Activated CD8-positive, alpha-beta T cell treated with anti-CD3 and anti-CD28 coated beads for 36 hours (primary cell): ENCODE measurements around the gene MAGI2. TPM values are rescaled to one million over a fixed set of nuclear protein-coding genes. Genes with fewer than 3 reads are reported as not detected.

Experiments used
- ATAC-seq: fragments of 200-7000 bp; cut with Tn5 transposase; one replicate; pipeline ENCODE4 v1.10.0; 2021; ENCODE audit warnings: mild to moderate bottlenecking, moderate library complexity
- CTCF ChIA-PET: fragments of 350-600 bp; sonication (Branson Sonifier 250); formaldehyde crosslinking; loops from one replicate; lab custom pipeline; 2021; ENCODE audit warnings: antibody characterized with exemption; lab: Charles Lee
- POLR2A ChIA-PET: fragments of 350-600 bp; sonication (Branson Sonifier 250); formaldehyde crosslinking; loops from one replicate; lab custom pipeline; 2021; ENCODE audit warnings: antibody characterized with exemption; lab: Charles Lee
- DNase-seq: peaks from one replicate; pipeline ENCODE4 v3.0.0-alpha.2; 2020
- H3K27ac Mint-ChIP-seq: one replicate; pipeline ENCODE4 v1.8.0; 2021; ENCODE audit warnings: mild to moderate bottlenecking, mixed read lengths
- H3K27me3 Mint-ChIP-seq: one replicate; pipeline ENCODE4 v1.8.0; 2021; ENCODE audit warnings: mixed read lengths
- H3K36me3 Mint-ChIP-seq: one replicate; pipeline ENCODE4 v1.8.0; 2021; ENCODE audit warnings: low read depth, mixed read lengths
- H3K4me1 Mint-ChIP-seq: one replicate; pipeline ENCODE4 v1.8.0; 2021; ENCODE audit warnings: low read depth, mixed read lengths
- H3K4me3 Mint-ChIP-seq: one replicate; pipeline ENCODE4 v1.8.0; 2021; ENCODE audit warnings: mild to moderate bottlenecking, moderate library complexity, mixed read lengths
- H3K9me3 Mint-ChIP-seq: one replicate; pipeline ENCODE4 v1.8.0; 2021; ENCODE audit warnings: mixed read lengths
- intact Hi-C: fragments of 100-400 bp; cut with micrococcal nuclease; formaldehyde crosslinking; loops from one replicate; pipeline ENCODE4 v1.10.0; 2022
- total RNA-seq, 2 experiments: library from RNA; stranded (reverse); gene quantifications; one replicate each; pipeline ENCODE4 v1.2.3, GENCODE V29; 2021
- TF ChIP-seq, protein P1 (sequence below): fragments of 200-600 bp; IDR thresholded peaks from one replicate; pipeline ENCODE4 v1.8.0; 2022; ENCODE audit warnings: antibody characterized with exemption, mild to moderate bottlenecking

The MAGI2 gene
- total RNA-seq, 2 experiments from 2014 or later, result 0.04 to 0.09 TPM

DNA sequence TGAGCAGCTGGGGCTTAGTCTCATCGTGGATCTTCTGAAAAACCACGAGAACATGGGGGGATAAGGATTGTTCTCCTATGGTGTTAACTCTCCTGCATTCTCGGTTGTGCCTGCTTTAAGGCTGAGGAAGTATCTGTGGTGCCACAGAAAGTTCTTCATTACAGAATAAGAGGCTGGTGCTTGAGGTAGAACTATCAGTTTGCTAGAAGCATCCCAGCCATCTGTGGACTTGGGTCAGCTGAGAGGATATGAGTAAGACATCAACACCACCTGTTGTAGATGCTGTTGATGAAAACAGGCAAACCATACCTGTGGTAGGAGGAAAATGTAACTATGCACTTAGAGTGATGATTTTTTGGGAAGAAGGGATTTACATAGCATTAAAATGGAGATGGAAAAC lies 1238.3 kb downstream of the MAGI2 start:
- CTCF ChIA-PET, result no interaction called here
- intact Hi-C loops, result no loop called here
- Mint-ChIP-seq H3K27me3 (peaks cover 3% of the 10 kb centered on the region), H3K9me3 (no peaks in the 10 kb centered on the region), H3K27ac (no peak overlapping the region), H3K4me1 (no peaks in the 10 kb centered on the region), H3K36me3 (no peaks in the 10 kb centered on the region), H3K4me3 (no peak overlapping the region)
- POLR2A ChIA-PET, result no interaction called here
- no peak for ATAC-seq
- TF ChIP-seq, protein P1, sequence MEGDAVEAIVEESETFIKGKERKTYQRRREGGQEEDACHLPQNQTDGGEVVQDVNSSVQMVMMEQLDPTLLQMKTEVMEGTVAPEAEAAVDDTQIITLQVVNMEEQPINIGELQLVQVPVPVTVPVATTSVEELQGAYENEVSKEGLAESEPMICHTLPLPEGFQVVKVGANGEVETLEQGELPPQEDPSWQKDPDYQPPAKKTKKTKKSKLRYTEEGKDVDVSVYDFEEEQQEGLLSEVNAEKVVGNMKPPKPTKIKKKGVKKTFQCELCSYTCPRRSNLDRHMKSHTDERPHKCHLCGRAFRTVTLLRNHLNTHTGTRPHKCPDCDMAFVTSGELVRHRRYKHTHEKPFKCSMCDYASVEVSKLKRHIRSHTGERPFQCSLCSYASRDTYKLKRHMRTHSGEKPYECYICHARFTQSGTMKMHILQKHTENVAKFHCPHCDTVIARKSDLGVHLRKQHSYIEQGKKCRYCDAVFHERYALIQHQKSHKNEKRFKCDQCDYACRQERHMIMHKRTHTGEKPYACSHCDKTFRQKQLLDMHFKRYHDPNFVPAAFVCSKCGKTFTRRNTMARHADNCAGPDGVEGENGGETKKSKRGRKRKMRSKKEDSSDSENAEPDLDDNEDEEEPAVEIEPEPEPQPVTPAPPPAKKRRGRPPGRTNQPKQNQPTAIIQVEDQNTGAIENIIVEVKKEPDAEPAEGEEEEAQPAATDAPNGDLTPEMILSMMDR, result no peak
- no peak for DNase-seq

DNA sequence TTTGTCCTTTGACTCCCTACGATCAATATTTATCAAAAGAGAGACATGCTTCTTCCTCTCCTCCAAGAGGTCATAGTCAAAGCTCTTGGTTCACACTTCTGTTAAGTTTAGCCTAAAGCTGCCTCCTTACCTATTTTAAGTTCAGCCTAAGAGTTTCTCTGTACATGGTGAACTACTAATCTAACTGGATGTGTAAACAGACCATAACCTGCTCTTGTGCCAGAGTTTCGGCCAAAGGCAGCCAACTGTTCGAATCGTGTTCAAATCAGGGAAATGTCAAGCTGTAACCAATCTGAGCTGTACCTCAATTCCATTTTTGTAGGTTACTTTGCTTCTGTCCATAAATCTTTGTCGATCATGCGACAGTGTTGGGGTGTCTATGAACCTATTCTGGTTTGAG lies 1240.1 kb downstream of the MAGI2 start:
- ATAC-seq, result no peak
- CTCF ChIA-PET, result no interaction called here
- H3K4me1 Mint-ChIP-seq, result no peaks in the 10 kb centered on the region

DNA sequence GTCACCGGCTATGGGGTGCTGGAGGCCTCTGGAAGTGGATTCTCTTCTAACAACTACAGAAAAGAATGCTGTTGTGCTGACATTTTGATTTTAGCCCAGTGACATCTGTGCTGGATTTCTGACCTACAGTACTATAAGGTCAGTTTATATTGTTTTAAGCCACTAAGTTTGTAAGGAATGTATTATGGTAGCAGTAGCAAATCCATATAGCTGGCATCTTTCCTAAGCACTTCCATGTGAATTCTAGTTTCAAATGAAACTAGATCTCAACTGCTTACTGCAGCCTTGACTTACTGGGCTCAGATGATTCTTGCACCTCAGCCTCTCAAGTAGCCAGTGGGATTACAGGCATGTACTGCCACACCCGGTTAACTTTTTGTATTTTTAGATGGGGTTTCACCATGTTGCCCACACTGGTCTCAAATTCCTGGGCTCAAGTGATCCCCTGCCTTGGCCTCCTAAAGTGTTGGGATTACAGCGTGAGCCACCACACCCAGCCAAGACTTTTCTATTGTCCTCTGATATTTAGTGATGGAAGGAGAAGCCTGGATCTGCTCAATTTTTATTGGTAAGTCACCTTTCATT lies 1240.9 kb downstream of the MAGI2 start:
- Mint-ChIP-seq H3K36me3 (no peaks in the 10 kb centered on the region), H3K27me3 (peaks cover 3% of the 10 kb centered on the region), H3K9me3 (peaks cover 2% of the 10 kb centered on the region), H3K4me3 (no peak overlapping the region), H3K4me1 (no peaks in the 10 kb centered on the region), H3K27ac (no peak overlapping the region)
- TF ChIP-seq, protein P1, result no peak
- POLR2A ChIA-PET, result no interaction called here
- DNase-seq, result no peak
- intact Hi-C loops, result no loop called here
- CTCF ChIA-PET, result no interaction called here
- ATAC-seq, result no peak

More for the DNA sequence above, 1240.1 kb downstream of the MAGI2 start:
- H3K27ac Mint-ChIP-seq, result no peak overlapping the region
- TF ChIP-seq, protein P1, result no peak
- no peak for DNase-seq
- POLR2A ChIA-PET, result no interaction called here
- H3K4me3 Mint-ChIP-seq, result no peak overlapping the region
- H3K27me3 Mint-ChIP-seq, result peaks cover 3% of the 10 kb centered on the region
- H3K36me3 Mint-ChIP-seq, result no peaks in the 10 kb centered on the region
- H3K9me3 Mint-ChIP-seq, result peaks cover 2% of the 10 kb centered on the region
- intact Hi-C loops, result no loop called here

DNA sequence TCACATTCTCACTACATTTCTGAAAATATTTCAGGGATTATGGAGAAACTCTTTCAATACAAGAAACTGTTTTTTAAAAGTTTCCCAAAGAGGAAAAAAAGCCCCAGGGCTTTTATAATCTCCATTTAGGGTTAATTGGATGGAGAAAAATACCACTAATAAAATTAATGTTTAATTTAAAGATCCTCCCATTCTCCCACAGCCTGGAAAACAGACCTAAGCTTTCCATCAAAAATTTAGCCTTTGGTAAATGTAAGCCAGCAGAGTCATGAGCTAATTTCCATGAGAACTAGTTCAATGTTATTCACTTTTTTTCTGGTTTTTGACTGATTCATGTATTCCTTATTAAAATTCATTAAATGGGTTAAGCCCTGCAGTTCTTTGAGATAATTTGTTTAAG lies 1246.2 kb downstream of the MAGI2 start:
- H3K27ac Mint-ChIP-seq, result no peak overlapping the region
- TF ChIP-seq, protein P1, result no peak
- POLR2A ChIA-PET, result no interaction called here
- H3K4me3 Mint-ChIP-seq, result no peak overlapping the region
- no peaks in the 10 kb centered on the region for H3K4me1 Mint-ChIP-seq
- H3K36me3 Mint-ChIP-seq, result no peaks in the 10 kb centered on the region
- CTCF ChIA-PET, result no interaction called here
- no peaks in the 10 kb centered on the region for H3K27me3 Mint-ChIP-seq
- ATAC-seq, result no peak
- H3K9me3 Mint-ChIP-seq, result peaks cover 2% of the 10 kb centered on the region
- intact Hi-C loops, result no loop called here
- DNase-seq, result no peak

DNA sequence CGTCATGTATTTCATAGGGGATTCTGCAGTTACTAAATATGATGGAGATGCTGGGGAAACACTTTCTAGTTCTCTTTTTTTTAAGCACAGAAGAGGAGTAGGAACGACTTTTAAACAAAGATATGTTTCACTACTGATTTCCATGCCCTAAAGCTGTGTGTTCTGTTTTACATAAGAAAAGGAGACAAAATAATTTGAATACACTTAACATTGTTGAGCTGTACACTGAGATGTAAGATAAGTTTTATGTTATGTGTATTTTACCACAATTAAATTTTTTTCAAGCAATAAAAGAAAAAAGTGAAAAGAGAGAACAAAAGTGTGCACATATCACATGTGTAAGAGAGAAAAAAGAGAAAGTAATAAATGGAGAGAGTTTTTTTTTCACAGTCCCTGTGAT lies 1246.7 kb downstream of the MAGI2 start:
- no peaks in the 10 kb centered on the region for H3K4me1 Mint-ChIP-seq
- no peaks in the 10 kb centered on the region for H3K36me3 Mint-ChIP-seq
- TF ChIP-seq, protein P1, result no peak
- H3K27me3 Mint-ChIP-seq, result no peaks in the 10 kb centered on the region
- H3K27ac Mint-ChIP-seq, result no peak overlapping the region
- DNase-seq, result no peak
- intact Hi-C loops, result no loop called here
- no peak overlapping the region for H3K4me3 Mint-ChIP-seq
- peaks cover 2% of the 10 kb centered on the region for H3K9me3 Mint-ChIP-seq
- CTCF ChIA-PET, result no interaction called here
- ATAC-seq, result no peak
- POLR2A ChIA-PET, result no interaction called here
